K562 (cell line): Measurements from ENCODE around the gene POLR2M. TPM values are rescaled to one million over a fixed set of nuclear protein-coding genes. Genes with fewer than 3 reads are reported as not detected.

Experiments used
- ATAC-seq: fragments of 200-7000 bp; cut with Tn5 transposase; 3 replicates; pipeline ENCODE4 v1.9.1; 2020; ENCODE audit warnings: moderate library complexity
- BruUV-seq: library from RNA; stranded (reverse); fragments of 400-500 nt; replicated peaks from 2 replicates; lab custom pipeline; 2021; lab: Mats Ljungman, UMichigan
- CTCF ChIA-PET: fragments of 300-600 bp; formaldehyde crosslinking; extraction: SDS; loops from one replicate; lab custom pipeline; 2021; ENCODE audit warnings: low intra/inter-chr PET ratio; lab: Yijun Ruan, JAX
- POLR2A ChIA-PET: fragments of 300-600, 350-650 bp; sonication (Branson Sonifier 250); formaldehyde crosslinking; extraction: SDS; loops from one replicate; lab custom pipeline; 2021; ENCODE audit warnings: antibody characterized with exemption, inconsistent platforms; lab: Yijun Ruan, JAX
- DNase-seq, 4 experiments: peaks; one replicate each; pipeline versions ENCODE4 v3.0.0 to v3.0.0-alpha.2; 2011 to 2018; ENCODE audit warnings: low spot score in 3 of 4, mixed read lengths in 3 of 4; ENCODE audit errors: extremely low read depth in 1 of 4
- FAIRE-seq: peaks from 2 replicates; lab custom pipeline; 2011; peaks lifted over from hg19 to GRCh38; lab: Jason Lieb, UNC
- H2AFZ ChIP-seq: 2 replicates; pipeline ENCODE4 v1.6.0; 2011; ENCODE audit warnings: low read depth, low read length, control low read depth, inconsistent platforms
- H3K27ac ChIP-seq: fragments of 200-600 bp; 3 replicates; pipeline ENCODE4 v1.8.0; 2011; ENCODE audit warnings: low read depth, mild to moderate bottlenecking, control low read depth, inconsistent platforms, low read length, moderate library complexity, mixed read lengths; ENCODE audit errors: extremely low read depth
- H3K27me3 ChIP-seq, 2 experiments: fragments of 300-600 bp in 1 of 2; 2 replicates in 1 of 2; 3 replicates in 1 of 2; pipeline versions ENCODE4 v1.6.0 to v1.8.0; 2011; ENCODE audit warnings: inconsistent platforms in 2 of 2, low read length in 2 of 2, mild to moderate bottlenecking in 1 of 2, mixed read lengths in 1 of 2, moderate library complexity in 1 of 2; ENCODE audit not compliant: control insufficient read depth in 2 of 2, insufficient read depth in 2 of 2
- H3K36me3 ChIP-seq: fragments of 300-600 bp; 3 replicates; pipeline ENCODE4 v1.8.0; 2011; ENCODE audit warnings: mild to moderate bottlenecking, low read length, inconsistent platforms; ENCODE audit not compliant: control insufficient read depth, insufficient read depth
- H3K4me1 ChIP-seq, 2 experiments: fragments of 200-600 bp in 1 of 2; replicated peaks in 1 of 2; 2 replicates in 1 of 2; 3 replicates in 1 of 2; pipeline versions ENCODE4 v1.5.1 to v1.8.0; 2011; ENCODE audit warnings: inconsistent platforms in 2 of 2, low read length in 2 of 2, mild to moderate bottlenecking in 1 of 2, mixed read lengths in 1 of 2, moderate library complexity in 1 of 2; ENCODE audit not compliant: control insufficient read depth in 2 of 2, insufficient read depth in 2 of 2
- H3K4me2 ChIP-seq: 2 replicates; pipeline ENCODE4 v1.6.1; 2011; ENCODE audit warnings: low read length, control low read depth, inconsistent platforms, mixed read lengths; ENCODE audit not compliant: insufficient read depth
- H3K4me3 ChIP-seq: fragments of 200-600 bp; sonication (generic), shearing (Covaris generic); 2 replicates; pipeline ENCODE4 v1.5.1; 2016; ENCODE audit warnings: control low read depth, inconsistent platforms
- H3K79me2 ChIP-seq: fragments of 200-600 bp; 3 replicates; pipeline ENCODE4 v1.8.0; 2011; ENCODE audit warnings: low read length, inconsistent platforms; ENCODE audit not compliant: control insufficient read depth, insufficient read depth
- H3K9ac ChIP-seq, 2 experiments: 2 replicates each; pipeline versions ENCODE4 v1.6.0 to v1.6.1; 2011; ENCODE audit warnings: low read depth in 2 of 2, low read length in 2 of 2, control low read depth in 1 of 2, inconsistent platforms in 1 of 2, mild to moderate bottlenecking in 1 of 2, mixed read lengths in 1 of 2; ENCODE audit not compliant: insufficient read depth in 1 of 2
- H3K9me1 ChIP-seq: one replicate; pipeline ENCODE4 v1.6.0; 2011; ENCODE audit warnings: inconsistent platforms, mild to moderate bottlenecking, low read length, moderate library complexity; ENCODE audit not compliant: control insufficient read depth, insufficient read depth
- H3K9me3 ChIP-seq: replicated peaks from 2 replicates; pipeline ENCODE4 v1.5.1; 2011; ENCODE audit warnings: low read depth, low read length, inconsistent platforms; ENCODE audit not compliant: control insufficient read depth, insufficient read depth
- H4K20me1 ChIP-seq: replicated peaks from 2 replicates; pipeline ENCODE4 v1.6.1; 2011; ENCODE audit warnings: low read length, inconsistent platforms, mixed read lengths; ENCODE audit not compliant: control insufficient read depth, insufficient read depth
- ASH1L ChIP-seq: fragments of 450-650 bp; IDR thresholded peaks from 2 replicates; pipeline ENCODE4 v1.6.1; 2018; ENCODE audit warnings: borderline replicate concordance, mild to moderate bottlenecking, low read depth; ENCODE audit not compliant: partially characterized antibody
- CHAMP1 ChIP-seq: fragments of 450-650 bp; IDR thresholded peaks from 2 replicates; pipeline ENCODE4 v1.6.1; 2016; ENCODE audit warnings: mild to moderate bottlenecking
- MIER1 ChIP-seq: fragments of 450-650 bp; IDR thresholded peaks from 2 replicates; pipeline ENCODE4 v1.6.1; 2016; ENCODE audit warnings: antibody characterized with exemption, mild to moderate bottlenecking, low read depth
- NR4A1 ChIP-seq, 2 experiments: fragments of 250-450 bp in 1 of 2; fragments of 450-650 bp in 1 of 2; sonication (Bioruptor Pico) in 1 of 2; IDR thresholded peaks; 2 replicates each; pipeline versions ENCODE4 v1.4.0 to v1.6.1; 2016 to 2020; ENCODE audit warnings: mild to moderate bottlenecking in 2 of 2, missing compliant biosample characterization in 1 of 2, missing genetic modification characterization in 1 of 2, moderate library complexity in 1 of 2
- RBM15 ChIP-seq: fragments of 200-400 bp; formaldehyde crosslinking; IDR thresholded peaks from 2 replicates; pipeline ENCODE4 v1.6.1; 2018; ENCODE audit warnings: mild to moderate bottlenecking, low read length, moderate library complexity; ENCODE audit not compliant: insufficient read depth
- SMARCC2 ChIP-seq: fragments of 450-650 bp; IDR thresholded peaks from 2 replicates; pipeline ENCODE4 v1.6.1; 2017; ENCODE audit warnings: antibody characterized with exemption, moderate library complexity, mild to moderate bottlenecking, low read depth
- ZBTB34 ChIP-seq: fragments of 250-450 bp; sonication (Bioruptor Pico); IDR thresholded peaks from 2 replicates; pipeline ENCODE4 v1.8.0; 2021; ENCODE audit warnings: mild to moderate bottlenecking, moderate library complexity
- ZFX ChIP-seq: sonication (generic); formaldehyde crosslinking; IDR thresholded peaks from 2 replicates; pipeline ENCODE4 v1.8.0; 2022; ENCODE audit warnings: mild to moderate bottlenecking, missing genetic modification reagents, moderate library complexity
- WGBS: fragments of 100-300 bp; shearing (Covaris generic); methylation state at CpG from one replicate; pipeline ENCODE4 v1.1.6; 2016; ENCODE audit warnings: low coverage, mixed read lengths; ENCODE audit not compliant: insufficient coverage; ENCODE audit errors: missing lambda C conversion rate; 5-methylcytosine and 5-hydroxymethylcytosine counted together
- in situ Hi-C: fragments of 300-500 bp; cut with MboI; formaldehyde crosslinking; loops from 4 replicates; pipeline ENCODE4 v1.15.0; 2018; ENCODE audit warnings: inconsistent platforms, mixed read lengths
- intact Hi-C: fragments of 100-400 bp; cut with micrococcal nuclease; formaldehyde crosslinking; loops from 2 replicates; pipeline ENCODE4 v1.14.2; 2022
- polyA plus RNA-seq, 8 experiments: library from polyadenylated mRNA; depleted of rRNA in 4 of 8; stranded (reverse) in 5 of 8; unstranded in 3 of 8; fragments of >200 nt; fragmentation: Nextera tagmentation in 2 of 8; fragmentation: Illumina TruSeq in 1 of 8; extraction: Ambion mirVana in 2 of 8; extraction: Trizol in 1 of 8; gene quantifications; 2 replicates each; pipeline versions ENCODE4 v1.2.1 to v1.2.3, GENCODE V29; 2011 to 2014; ENCODE audit warnings: inconsistent platforms in 1 of 8, missing spikeins in 1 of 8
- total RNA-seq, 7 experiments: library from RNA; depleted of rRNA in 6 of 7; stranded (reverse); fragments of >200 nt in 6 of 7; fragmentation: Illumina TruSeq in 2 of 7; extraction: Trizol in 2 of 7; gene quantifications; 2 replicates each; pipeline versions ENCODE4 v1.2.1 to v1.2.3, GENCODE V29; 2011 to 2021; ENCODE audit warnings: low replicate concordance in 1 of 7

Gene POLR2M
- total and polyA plus RNA-seq, 9 of the 15 experiments (the other 6 are each of a cell fraction or from before 2014, with no cell fraction given), result 9.2 to 1,050 (median 43.0) TPM

- H3K36me3 ChIP-seq, result no peaks in the 10 kb centered on the region
- H2AFZ ChIP-seq, result no peak overlapping the region
- ChIA-PET CTCF (no interaction called here), POLR2A (no interaction called here)
- H3K4me2 ChIP-seq, result no peak overlapping the region
- H3K27me3 ChIP-seq, result peaks cover 17 to 27% of the 10 kb centered on the region in 2 experiments
- DNase-seq (no peak), ATAC-seq (no peak), FAIRE-seq (no peak)
- in situ Hi-C loops, result no loop called here
- no peaks in the 10 kb centered on the region for H3K4me1 ChIP-seq
- H3K9me1 ChIP-seq, result no peaks in the 10 kb centered on the region
- H4K20me1 ChIP-seq, result no peaks in the 10 kb centered on the region
- no peaks in the 10 kb centered on the region for H3K9me3 ChIP-seq
- no peak overlapping the region for H3K27ac ChIP-seq
- no peak overlapping the region for H3K4me3 ChIP-seq
- intact Hi-C loops, result no loop called here
- H3K9ac ChIP-seq, result no peak overlapping the region
- no peaks in the 10 kb centered on the region for H3K79me2 ChIP-seq
- no peak for TF ChIP-seq RBM15
- TF ChIP-seq ZBTB34 (CRISPR knock-in tag), result no peak
- no peak for TF ChIP-seq ZFX (CRISPR knock-in tag)
- TF ChIP-seq, all 486 proteins: peak for 0
- no TSS peak for BruUV-seq
Observed at GRCh38 chr15:57698243-57698642, 8.3 kb upstream of the POLR2M start.

- CTCF ChIA-PET, result no interaction called here
- TF ChIP-seq CHAMP1, result no peak
- TF ChIP-seq ZBTB34 (CRISPR knock-in tag), result no peak
- no peak for TF ChIP-seq MIER1
- no peak for TF ChIP-seq ASH1L
- no peak for TF ChIP-seq NR4A1 (CRISPR knock-in tag; IDR thresholded peaks at IDR 0.05)
- TF ChIP-seq NR4A1 (tag; IDR thresholded peaks at IDR 0.05), result no peak
- TF ChIP-seq SMARCC2, result no peak
Observed at GRCh38 chr15:57698991-57699390, 7.5 kb upstream of the POLR2M start.

More at GRCh38 chr15:57698991-57699390, 7.5 kb upstream of the POLR2M start:
- intact Hi-C loops (no loop called here), in situ Hi-C loops (no loop called here)
- H3K4me3 ChIP-seq, result no peak overlapping the region
- H3K4me2 ChIP-seq, result no peak overlapping the region
- ATAC-seq (no peak), FAIRE-seq (no peak), DNase-seq (no peak)
- H3K27ac ChIP-seq, result no peak overlapping the region
- H3K27me3 ChIP-seq, result peaks cover 17 to 24% of the 10 kb centered on the region in 2 experiments
- H3K9me1 ChIP-seq, result no peaks in the 10 kb centered on the region
- H3K9ac ChIP-seq, result no peak overlapping the region
- H3K4me1 ChIP-seq, result no peaks in the 10 kb centered on the region; a peak in 2 of 5 replicates
- H3K9me3 ChIP-seq, result no peaks in the 10 kb centered on the region
- H4K20me1 ChIP-seq, result no peaks in the 10 kb centered on the region
- POLR2A ChIA-PET, result no interaction called here
- no peaks in the 10 kb centered on the region for H3K36me3 ChIP-seq
- no peaks in the 10 kb centered on the region for H3K79me2 ChIP-seq
- 2% methylated on average over 4 of the region's 4 CpGs for WGBS
- no peak overlapping the region for H2AFZ ChIP-seq
- BruUV-seq, result no TSS peak
